HepG2 (cell line): ENCODE data around the gene BIVM. TPM values are rescaled to one million over a fixed set of nuclear protein-coding genes. Genes with fewer than 3 reads are reported as not detected.

Experiments
- ATAC-seq: fragments of 200-7000 bp; cut with Tn5 transposase; 3 replicates; pipeline ENCODE4 v1.9.1; 2020; ENCODE audit warnings: mild to moderate bottlenecking, moderate library complexity
- BruUV-seq: library from RNA; stranded (reverse); fragments of 400-500 nt; replicated peaks from 2 replicates; lab custom pipeline; 2021; lab: Mats Ljungman, UMichigan
- CTCF ChIA-PET: fragments of 300-600 bp; formaldehyde crosslinking; extraction: SDS; loops from one replicate; lab custom pipeline; 2021; ENCODE audit warnings: low total read pairs, inconsistent platforms, low intra/inter-chr PET ratio; lab: Yijun Ruan, JAX
- POLR2A ChIA-PET: fragments of 350-600 bp; sonication (Branson Sonifier 250); formaldehyde crosslinking; loops from one replicate; lab custom pipeline; 2020; ENCODE audit warnings: antibody characterized with exemption, inconsistent platforms; lab: Yijun Ruan, JAX
- DNase-seq: peaks from one replicate; pipeline ENCODE4 v3.0.0-alpha.2; 2015; ENCODE audit warnings: low spot score
- FAIRE-seq: peaks from 3 replicates; lab custom pipeline; 2011; peaks lifted over from hg19 to GRCh38; lab: Jason Lieb, UNC
- H2AFZ ChIP-seq: one replicate; pipeline ENCODE4 v1.6.1; 2011; ENCODE audit warnings: low read length, inconsistent platforms
- H3K27ac ChIP-seq: fragments of 300-600 bp; 3 replicates; pipeline ENCODE4 v1.8.0; 2011; ENCODE audit warnings: mixed run types, mild to moderate bottlenecking, mixed read lengths, low read length, inconsistent platforms; ENCODE audit not compliant: insufficient read depth; ENCODE audit errors: extremely low read length
- H3K27me3 ChIP-seq, 2 experiments: fragments of 200-600 bp in 1 of 2; 2 replicates in 1 of 2; 3 replicates in 1 of 2; pipeline versions ENCODE4 v1.6.0 to v1.8.0; 2011; ENCODE audit warnings: low read length in 2 of 2, mild to moderate bottlenecking in 2 of 2, moderate library complexity in 2 of 2, inconsistent platforms in 1 of 2; ENCODE audit not compliant: insufficient read depth in 2 of 2, control insufficient read depth in 1 of 2
- H3K36me3 ChIP-seq, 2 experiments: fragments of 200-600 bp in 1 of 2; replicated peaks in 1 of 2; 2 replicates in 1 of 2; 3 replicates in 1 of 2; pipeline versions ENCODE4 v1.5.1 to v1.8.0; 2011; ENCODE audit warnings: low read length in 2 of 2, inconsistent platforms in 1 of 2; ENCODE audit not compliant: insufficient read depth in 2 of 2, control insufficient read depth in 1 of 2
- H3K4me1 ChIP-seq: 2 replicates; pipeline ENCODE4 v1.5.1; 2012; ENCODE audit warnings: low read length, inconsistent platforms; ENCODE audit not compliant: insufficient read depth
- H3K4me2 ChIP-seq: 2 replicates; pipeline ENCODE4 v1.6.0; 2011; ENCODE audit warnings: low read depth, low read length, inconsistent platforms
- H3K4me3 ChIP-seq, 3 experiments: fragments of 200-600 bp in 1 of 3; sonication (generic), shearing (Covaris generic) in 1 of 3; replicated peaks in 1 of 3; 2 replicates each; pipeline ENCODE4 v1.5.1; 2011 to 2016; ENCODE audit warnings: low read length in 3 of 3, inconsistent platforms in 2 of 3, low read depth in 2 of 3, mild to moderate bottlenecking in 2 of 3, control low read depth in 1 of 3, mixed read lengths in 1 of 3; ENCODE audit not compliant: insufficient read depth in 1 of 3
- H3K79me2 ChIP-seq: one replicate; pipeline ENCODE4 v1.6.1; 2011; ENCODE audit warnings: low read length, inconsistent platforms; ENCODE audit not compliant: insufficient read depth
- H3K9ac ChIP-seq: 2 replicates; pipeline ENCODE4 v1.6.0; 2011; ENCODE audit warnings: mild to moderate bottlenecking, low read depth, low read length, inconsistent platforms; ENCODE audit not compliant: insufficient read depth
- H3K9me3 ChIP-seq: 2 replicates; pipeline ENCODE4 v1.5.1; 2012; ENCODE audit warnings: mild to moderate bottlenecking, low read length
- H4K20me1 ChIP-seq: 2 replicates; pipeline ENCODE4 v1.6.0; 2011; ENCODE audit warnings: inconsistent platforms, mild to moderate bottlenecking, low read length, moderate library complexity; ENCODE audit not compliant: insufficient read depth
- CBX5 ChIP-seq: sonication (generic); formaldehyde crosslinking; IDR thresholded peaks from 2 replicates; pipeline ENCODE4 v1.4.0; 2020; ENCODE audit warnings: missing genetic modification reagents, borderline replicate concordance
- CHD2 ChIP-seq: IDR thresholded peaks from 2 replicates; pipeline ENCODE4 v1.6.1; 2011; ENCODE audit warnings: low read depth, low read length, improper control_type of control experiment
- FOXK1 ChIP-seq: sonication (generic); formaldehyde crosslinking; IDR thresholded peaks from 2 replicates; pipeline ENCODE4 v1.4.0; 2020; ENCODE audit warnings: low read depth, missing genetic modification reagents, borderline replicate concordance
- LBX2 ChIP-seq: sonication (generic); formaldehyde crosslinking; IDR thresholded peaks from 2 replicates; pipeline ENCODE4 v1.5.0; 2020; ENCODE audit warnings: missing genetic modification reagents, mild to moderate bottlenecking, borderline replicate concordance
- MAFK ChIP-seq, 2 experiments: IDR thresholded peaks in 1 of 2; conservative IDR thresholded peaks in 1 of 2; 2 replicates each; pipeline ENCODE4 v1.6.1; 2011; ENCODE audit warnings: improper control_type of control experiment in 2 of 2, low read length in 2 of 2
- MXD4 ChIP-seq: IDR thresholded peaks from 2 replicates; pipeline ENCODE4 v1.6.1; 2016; ENCODE audit warnings: mild to moderate bottlenecking, missing biosample characterization, missing genetic modification reagents
- NFKB2 ChIP-seq: sonication (generic); formaldehyde crosslinking; IDR thresholded peaks from 2 replicates; pipeline ENCODE4 v1.4.0; 2020; ENCODE audit warnings: missing genetic modification reagents, borderline replicate concordance
- RELA ChIP-seq: sonication (generic); formaldehyde crosslinking; IDR thresholded peaks from 2 replicates; pipeline ENCODE4 v1.4.0; 2020; ENCODE audit warnings: missing genetic modification reagents
- ZBTB26 ChIP-seq: IDR thresholded peaks from 2 replicates; pipeline ENCODE4 v1.6.1; 2016; ENCODE audit warnings: missing compliant biosample characterization, missing genetic modification reagents, borderline replicate concordance
- ZNF180 ChIP-seq: sonication (generic); formaldehyde crosslinking; IDR thresholded peaks from 2 replicates; pipeline ENCODE4 v1.4.0; 2020; ENCODE audit warnings: low read depth, missing genetic modification reagents, borderline replicate concordance
- ZNF749 ChIP-seq: sonication (generic); formaldehyde crosslinking; IDR thresholded peaks from 2 replicates; pipeline ENCODE4 v1.8.0; 2022; ENCODE audit warnings: mild to moderate bottlenecking, missing genetic modification reagents, moderate library complexity, borderline replicate concordance
- WGBS: methylation state at CpG from one replicate; pipeline ENCODE4 v1.1.6; 2017; ENCODE audit warnings: low lambda C conversion rate; 5-methylcytosine and 5-hydroxymethylcytosine counted together
- in situ Hi-C: cut with HindIII; loops from 2 replicates; pipeline ENCODE4 v1.10.0; 2017; ENCODE audit warnings: low pct_unique_long_range_greater_than_20kb; ENCODE audit not compliant: extremely low pct_ligation_motif_present
- intact Hi-C: fragments of 100-400 bp; cut with micrococcal nuclease; formaldehyde crosslinking; loops from one replicate; pipeline ENCODE4 v1.10.0; 2022; ENCODE audit not compliant: unreplicated experiment
- polyA plus RNA-seq, 8 experiments: library from polyadenylated mRNA; depleted of rRNA in 3 of 8; stranded (reverse) in 7 of 8; unstranded in 1 of 8; fragments of >200 nt; fragmentation: Illumina TruSeq in 4 of 8; extraction: Trizol in 4 of 8; gene quantifications; 2 replicates each; pipeline versions ENCODE4 v1.2.1 to v1.2.3, GENCODE V29; 2011 to 2016; ENCODE audit warnings: low read depth in 4 of 8, missing spikeins in 1 of 8, mixed read lengths in 1 of 8; ENCODE audit not compliant: insufficient read depth in 1 of 8
- total RNA-seq, 5 experiments: library from RNA; depleted of rRNA; stranded (reverse); fragments of >200 nt; fragmentation: Illumina TruSeq; extraction: Trizol; gene quantifications; 2 replicates each; pipeline ENCODE4 v1.2.3, GENCODE V29; 2016; ENCODE audit warnings: low read depth in 1 of 5
- TF ChIP-seq, protein P1 (sequence below): sonication (generic); formaldehyde crosslinking; IDR thresholded peaks from 2 replicates; pipeline ENCODE4 v1.4.0; 2020; ENCODE audit warnings: missing genetic modification reagents, borderline replicate concordance
- TF ChIP-seq, protein P2 (sequence below): sonication (generic); formaldehyde crosslinking; IDR thresholded peaks from 2 replicates; pipeline ENCODE4 v1.4.0; 2020; ENCODE audit warnings: missing genetic modification reagents; ENCODE audit errors: not compliant biosample characterization

Gene BIVM
- total and polyA plus RNA-seq, 2 of the 13 experiments (the other 11 are each of a cell fraction or from before 2014, with no cell fraction given): 10.4 to 15.8 TPM

GRCh38 chr13:102768909-102769308 lies 30.0 kb upstream of the BIVM start:
- H3K9me3 ChIP-seq: no peaks in the 10 kb centered on the region
- H3K4me3 ChIP-seq: no peak overlapping the region
- 91% methylated on average over 2 of the region's 2 CpGs for WGBS
- H3K4me2 ChIP-seq: no peak overlapping the region
- peaks cover 32% of the 10 kb centered on the region for H3K4me1 ChIP-seq
- DNase-seq: no peak
- no peaks in the 10 kb centered on the region for H3K36me3 ChIP-seq
- no peaks in the 10 kb centered on the region; a peak in 1 of 5 replicates for H3K27me3 ChIP-seq
- no peak overlapping the region for H2AFZ ChIP-seq
- H3K27ac ChIP-seq: no peak overlapping the region
- no peaks in the 10 kb centered on the region for H3K79me2 ChIP-seq
- no peak for FAIRE-seq
- no peak for ATAC-seq
- intact Hi-C loops: no loop called here
- ChIA-PET POLR2A (no interaction called here), CTCF (no interaction called here)
- H3K9ac ChIP-seq: no peak overlapping the region
- in situ Hi-C loops: no loop called here
- TF ChIP-seq ZBTB26 (CRISPR knock-in tag) (no peak), RELA (CRISPR knock-in tag) (no peak), MAFK (conservative IDR thresholded peaks at IDR 0.05 in 1 of 2, IDR thresholded peaks at IDR 0.05 in 1 of 2; ENCODE audit: low read length in 2 of 2) (peak in 1 of 2 experiments; percentile 30; a peak in 1 of 4 replicates)
- H4K20me1 ChIP-seq: no peaks in the 10 kb centered on the region
- no TSS peak for BruUV-seq

DNA sequence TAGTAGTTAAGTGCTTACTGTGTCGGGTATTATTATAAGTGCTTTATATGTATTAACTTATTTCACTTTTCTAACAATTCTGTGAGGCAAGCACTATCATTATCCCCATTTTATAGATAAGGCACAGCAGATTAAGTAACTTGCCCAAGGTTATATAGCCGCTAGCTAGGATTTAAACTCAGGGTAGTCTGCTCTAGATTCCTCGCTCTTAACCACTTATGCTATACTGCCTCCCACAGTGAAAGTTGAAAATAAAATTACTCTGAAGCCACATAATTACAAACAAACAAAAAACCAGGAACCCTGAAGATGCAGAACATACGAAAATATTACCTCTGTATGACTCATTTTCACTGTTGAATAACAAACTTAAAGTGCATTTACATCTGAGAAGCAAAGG lies 29.2 kb upstream of the BIVM start:
- peaks cover 32% of the 10 kb centered on the region for H3K4me1 ChIP-seq
- no peak overlapping the region for H2AFZ ChIP-seq
- H3K36me3 ChIP-seq: no peaks in the 10 kb centered on the region
- no peaks in the 10 kb centered on the region; a peak in 1 of 5 replicates for H3K27me3 ChIP-seq
- peak overlapping the region; percentile 53; the same call in 1 of the 2 replicates for H3K4me2 ChIP-seq
- POLR2A ChIA-PET: interaction anchor here (2.3 kb wide), 1 partner anchor 31 kb away, joined by 8 read pairs; no protein-coding TSS in a partner anchor
- DNase-seq (no peak), ATAC-seq (no peak), FAIRE-seq (no peak)
- no peaks in the 10 kb centered on the region for H4K20me1 ChIP-seq
- CTCF ChIA-PET: no interaction called here
- no peak overlapping the region for H3K9ac ChIP-seq
- H3K4me3 ChIP-seq: no peak overlapping the region
- BruUV-seq: no TSS peak
- H3K79me2 ChIP-seq: no peaks in the 10 kb centered on the region
- in situ Hi-C loops (no loop called here), intact Hi-C loops (loop anchor here (5.0 kb wide), 1 partner anchor 42 kb away; no protein-coding TSS in a partner anchor)
- no peak overlapping the region for H3K27ac ChIP-seq
- H3K9me3 ChIP-seq: no peaks in the 10 kb centered on the region
- 75% methylated on average over 4 of the region's 4 CpGs for WGBS
- TF ChIP-seq LBX2 (CRISPR knock-in tag) (no peak), MXD4 (CRISPR knock-in tag) (no peak), ZNF180 (CRISPR knock-in tag) (no peak), ZNF749 (CRISPR knock-in tag) (no peak), CBX5 (CRISPR knock-in tag) (no peak), NFKB2 (no peak), CHD2 (no peak), FOXK1 (CRISPR knock-in tag) (no peak)
- TF ChIP-seq, protein P1, sequence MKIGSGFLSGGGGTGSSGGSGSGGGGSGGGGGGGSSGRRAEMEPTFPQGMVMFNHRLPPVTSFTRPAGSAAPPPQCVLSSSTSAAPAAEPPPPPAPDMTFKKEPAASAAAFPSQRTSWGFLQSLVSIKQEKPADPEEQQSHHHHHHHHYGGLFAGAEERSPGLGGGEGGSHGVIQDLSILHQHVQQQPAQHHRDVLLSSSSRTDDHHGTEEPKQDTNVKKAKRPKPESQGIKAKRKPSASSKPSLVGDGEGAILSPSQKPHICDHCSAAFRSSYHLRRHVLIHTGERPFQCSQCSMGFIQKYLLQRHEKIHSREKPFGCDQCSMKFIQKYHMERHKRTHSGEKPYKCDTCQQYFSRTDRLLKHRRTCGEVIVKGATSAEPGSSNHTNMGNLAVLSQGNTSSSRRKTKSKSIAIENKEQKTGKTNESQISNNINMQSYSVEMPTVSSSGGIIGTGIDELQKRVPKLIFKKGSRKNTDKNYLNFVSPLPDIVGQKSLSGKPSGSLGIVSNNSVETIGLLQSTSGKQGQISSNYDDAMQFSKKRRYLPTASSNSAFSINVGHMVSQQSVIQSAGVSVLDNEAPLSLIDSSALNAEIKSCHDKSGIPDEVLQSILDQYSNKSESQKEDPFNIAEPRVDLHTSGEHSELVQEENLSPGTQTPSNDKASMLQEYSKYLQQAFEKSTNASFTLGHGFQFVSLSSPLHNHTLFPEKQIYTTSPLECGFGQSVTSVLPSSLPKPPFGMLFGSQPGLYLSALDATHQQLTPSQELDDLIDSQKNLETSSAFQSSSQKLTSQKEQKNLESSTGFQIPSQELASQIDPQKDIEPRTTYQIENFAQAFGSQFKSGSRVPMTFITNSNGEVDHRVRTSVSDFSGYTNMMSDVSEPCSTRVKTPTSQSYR (CRISPR knock-in tag): no peak
- TF ChIP-seq, protein P2, sequence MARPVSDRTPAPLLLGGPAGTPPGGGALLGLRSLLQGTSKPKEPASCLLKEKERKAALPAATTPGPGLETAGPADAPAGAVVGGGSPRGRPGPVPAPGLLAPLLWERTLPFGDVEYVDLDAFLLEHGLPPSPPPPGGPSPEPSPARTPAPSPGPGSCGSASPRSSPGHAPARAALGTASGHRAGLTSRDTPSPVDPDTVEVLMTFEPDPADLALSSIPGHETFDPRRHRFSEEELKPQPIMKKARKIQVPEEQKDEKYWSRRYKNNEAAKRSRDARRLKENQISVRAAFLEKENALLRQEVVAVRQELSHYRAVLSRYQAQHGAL (CRISPR knock-in tag): no peak
